AG08396 (cell line): ENCODE measurements around the gene MAN1C1.

Experiments
- DNase-seq: peaks from one replicate; pipeline ENCODE4 v3.0.0; 2012; ENCODE audit warnings: low spot score, mixed read lengths

MAN1C1 gene

DNA sequence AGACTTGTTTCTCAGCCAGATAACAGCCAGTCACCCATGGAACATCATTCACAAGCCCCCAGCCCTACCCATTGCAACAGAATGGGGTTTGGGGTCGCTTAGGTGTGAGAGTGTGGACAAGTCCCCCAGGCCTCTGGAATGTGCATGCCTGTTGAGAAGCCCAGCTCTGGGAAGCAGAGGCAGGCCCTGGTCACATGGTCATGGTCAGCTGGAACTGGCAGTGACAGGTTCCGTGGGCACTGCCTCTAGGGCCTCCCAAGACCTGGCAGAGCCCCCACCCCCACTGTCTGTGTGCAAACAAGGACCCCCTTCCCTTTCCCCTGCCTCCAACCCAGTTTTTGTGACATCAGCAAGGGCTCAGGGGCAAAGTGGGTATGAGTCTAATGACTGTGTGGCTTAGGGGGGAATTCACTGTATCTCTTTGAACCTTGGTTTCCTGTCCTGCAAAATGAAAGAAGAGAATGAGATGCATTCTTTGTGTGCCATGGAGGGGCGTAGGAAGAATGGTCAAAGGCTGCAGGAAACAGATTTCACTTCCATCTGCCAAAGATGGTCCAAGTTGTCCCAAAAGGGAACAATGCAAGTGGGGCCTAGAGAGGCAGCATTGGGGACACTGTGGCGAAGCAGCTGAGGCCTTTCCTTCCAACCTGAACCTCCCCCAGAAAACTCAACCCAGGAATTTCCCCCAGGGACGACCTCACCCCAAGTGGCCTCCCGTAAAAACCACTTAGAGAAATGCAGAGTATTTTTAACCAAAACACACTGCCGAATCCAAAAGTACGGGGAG, 148.7 kb downstream of the MAN1C1 start:
- no peak for DNase-seq

DNA sequence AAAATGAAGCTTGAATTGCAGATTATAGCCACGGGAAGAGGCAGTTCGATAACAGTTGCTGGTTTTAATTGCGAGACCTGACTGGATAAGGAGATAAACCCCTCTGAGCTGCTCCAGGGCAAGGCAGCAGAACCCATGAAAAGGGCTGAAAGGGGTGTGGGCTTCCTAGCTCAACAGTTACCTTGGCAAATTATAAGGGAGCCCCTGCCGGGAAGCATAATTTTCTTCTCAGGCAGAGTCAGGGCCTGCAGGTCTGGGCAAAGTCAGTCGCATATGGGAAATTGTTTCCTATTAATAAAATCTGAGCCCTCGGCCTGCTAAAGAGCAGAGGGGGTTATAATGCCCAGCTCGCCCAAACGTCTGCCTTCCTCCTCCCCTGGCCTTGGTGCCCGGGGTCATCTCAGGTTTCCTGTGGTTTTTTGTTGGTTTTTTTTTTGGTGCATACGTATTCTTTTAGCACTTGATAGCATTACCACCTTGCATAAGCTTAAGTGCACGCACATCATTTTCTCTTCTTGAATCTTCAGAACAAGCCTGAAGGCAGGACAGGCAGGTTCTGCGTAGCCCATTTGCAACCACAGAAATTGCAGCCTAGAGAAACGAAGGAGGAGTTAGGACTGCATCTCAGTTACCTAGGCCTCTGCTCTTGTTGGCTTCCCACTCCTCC, 149.5 kb downstream of the MAN1C1 start:
- DNase-seq = no peak

DNA sequence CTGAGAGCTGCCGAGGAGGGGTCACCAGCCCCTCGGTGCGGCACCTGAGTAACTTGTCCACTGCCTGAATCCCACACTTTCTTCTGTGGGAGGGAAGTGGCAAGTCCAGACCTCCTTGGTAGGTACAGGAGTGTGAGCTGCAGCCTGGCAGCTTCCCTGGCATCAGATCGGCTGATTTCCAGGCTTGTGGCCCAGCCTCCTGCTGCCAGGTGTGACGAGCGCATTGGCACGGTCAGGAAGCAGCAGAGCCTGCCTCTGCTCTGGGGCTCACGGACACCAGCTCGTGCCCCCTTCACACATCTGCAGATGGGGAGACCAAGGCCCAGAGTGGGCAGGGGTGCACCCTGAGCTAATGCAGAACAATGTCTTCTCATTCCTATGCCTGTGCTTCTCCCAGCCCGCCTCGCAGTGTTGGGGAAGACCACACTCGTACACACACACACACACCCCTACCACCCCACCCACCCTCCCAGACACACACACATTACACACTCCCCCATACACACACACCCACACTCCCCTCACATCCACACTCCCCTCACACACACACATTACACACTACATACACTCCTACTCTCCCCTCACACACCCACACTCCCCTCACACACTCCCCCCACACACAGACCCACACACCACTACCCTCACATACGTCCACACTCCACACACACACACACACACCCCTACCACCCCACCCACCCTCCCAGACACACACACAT, 150.3 kb downstream of the MAN1C1 start:
- no peak for DNase-seq

DNA sequence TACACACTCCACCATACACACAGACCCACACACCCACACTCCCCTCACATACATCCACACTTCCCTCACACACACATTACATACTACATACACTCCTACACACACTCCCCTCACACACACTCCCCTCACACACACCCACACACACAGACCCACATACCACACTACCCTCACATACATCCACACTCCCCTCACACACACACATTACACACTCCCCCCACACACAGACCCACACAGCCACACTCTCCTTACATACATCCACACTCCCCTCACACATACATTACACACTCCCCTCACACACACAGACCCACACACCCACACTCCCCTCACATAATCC, 150.8 kb downstream of the MAN1C1 start:
- no peak for DNase-seq

DNA sequence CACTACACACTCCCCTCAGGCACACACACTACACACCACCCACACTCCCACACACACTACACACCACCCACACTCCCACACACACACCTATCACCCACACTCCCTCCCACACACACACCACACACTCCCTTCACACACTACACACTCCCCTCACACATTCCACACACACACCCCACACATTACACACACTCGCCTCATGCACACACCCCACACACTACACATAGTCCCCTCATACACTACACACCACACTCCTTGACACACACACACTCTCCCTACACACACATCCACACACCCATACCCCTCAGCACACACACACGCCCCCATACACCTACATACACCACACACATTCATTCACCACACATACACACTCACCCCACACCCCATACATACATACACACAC, 152.4 kb downstream of the MAN1C1 start:
- no peak for DNase-seq

DNA sequence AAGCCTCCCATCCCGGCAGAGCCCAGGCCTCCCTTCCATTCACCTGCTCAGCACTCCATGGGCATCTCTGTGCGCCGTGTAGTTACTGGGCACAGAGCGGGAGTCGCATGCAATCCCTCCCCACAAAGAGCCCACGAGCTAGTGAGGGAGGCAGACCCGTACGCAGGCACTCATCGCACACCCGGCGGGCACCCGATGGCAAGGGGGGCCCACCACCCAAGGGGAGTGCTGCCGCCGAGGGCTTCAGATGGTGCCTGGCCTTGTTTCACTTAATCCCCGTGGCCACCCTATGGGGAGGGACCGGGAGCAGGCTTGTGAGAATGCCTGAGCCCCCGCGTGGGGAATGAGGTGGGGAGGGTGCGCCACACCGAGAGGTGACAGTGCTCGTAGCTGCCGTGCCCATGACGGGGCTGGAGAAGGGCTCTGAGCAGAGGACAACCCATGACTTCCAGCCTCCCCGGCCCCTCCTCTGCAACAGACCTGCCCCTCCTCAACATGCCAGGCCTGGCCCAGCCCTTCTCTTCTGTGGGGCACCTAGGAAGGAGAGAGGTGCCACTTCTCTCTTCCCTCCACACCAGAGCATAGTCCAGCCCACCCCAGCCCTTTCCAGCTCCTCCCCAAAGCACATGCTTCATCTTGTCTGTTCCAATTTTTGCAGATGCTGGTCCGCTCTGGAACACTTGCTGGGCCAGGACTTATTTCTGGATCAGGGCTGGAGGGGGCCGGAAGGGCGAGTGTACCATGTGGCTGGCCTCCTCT, 153.2 kb downstream of the MAN1C1 start:
- no peak for DNase-seq

DNA sequence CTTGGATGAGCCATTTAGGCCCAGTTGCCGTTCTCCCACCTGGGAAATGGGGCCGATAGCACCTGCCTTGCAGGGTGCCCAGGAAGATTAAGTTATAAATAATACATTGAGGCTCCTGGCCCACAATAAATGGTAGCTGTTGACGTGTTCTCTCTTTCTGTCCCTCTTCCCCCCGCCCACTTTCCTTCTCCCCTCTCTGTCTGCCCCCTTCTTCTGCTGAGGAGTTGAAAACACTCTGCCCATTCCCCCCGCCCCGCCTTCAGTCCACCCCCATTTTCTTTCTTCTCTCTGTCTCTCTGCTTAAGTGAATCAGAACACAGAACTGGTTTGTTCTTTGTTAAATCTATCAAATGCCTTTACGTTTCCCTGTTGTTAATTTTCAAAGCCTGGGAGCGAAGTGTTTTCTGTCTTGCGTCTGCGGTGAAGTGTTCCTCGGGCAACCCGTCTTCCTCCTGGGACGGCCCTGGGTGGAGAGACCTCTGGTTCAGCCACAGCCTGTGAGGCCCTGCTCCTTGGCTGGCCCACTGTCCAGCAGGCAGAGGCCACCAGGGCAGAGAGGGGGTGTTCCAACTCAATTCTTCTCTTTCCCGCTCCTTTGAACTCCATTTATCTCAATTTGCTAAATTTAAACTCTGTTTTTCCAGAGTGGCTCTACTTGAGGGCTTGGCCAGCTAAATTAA, 154.1 kb downstream of the MAN1C1 start:
- no peak for DNase-seq

DNA sequence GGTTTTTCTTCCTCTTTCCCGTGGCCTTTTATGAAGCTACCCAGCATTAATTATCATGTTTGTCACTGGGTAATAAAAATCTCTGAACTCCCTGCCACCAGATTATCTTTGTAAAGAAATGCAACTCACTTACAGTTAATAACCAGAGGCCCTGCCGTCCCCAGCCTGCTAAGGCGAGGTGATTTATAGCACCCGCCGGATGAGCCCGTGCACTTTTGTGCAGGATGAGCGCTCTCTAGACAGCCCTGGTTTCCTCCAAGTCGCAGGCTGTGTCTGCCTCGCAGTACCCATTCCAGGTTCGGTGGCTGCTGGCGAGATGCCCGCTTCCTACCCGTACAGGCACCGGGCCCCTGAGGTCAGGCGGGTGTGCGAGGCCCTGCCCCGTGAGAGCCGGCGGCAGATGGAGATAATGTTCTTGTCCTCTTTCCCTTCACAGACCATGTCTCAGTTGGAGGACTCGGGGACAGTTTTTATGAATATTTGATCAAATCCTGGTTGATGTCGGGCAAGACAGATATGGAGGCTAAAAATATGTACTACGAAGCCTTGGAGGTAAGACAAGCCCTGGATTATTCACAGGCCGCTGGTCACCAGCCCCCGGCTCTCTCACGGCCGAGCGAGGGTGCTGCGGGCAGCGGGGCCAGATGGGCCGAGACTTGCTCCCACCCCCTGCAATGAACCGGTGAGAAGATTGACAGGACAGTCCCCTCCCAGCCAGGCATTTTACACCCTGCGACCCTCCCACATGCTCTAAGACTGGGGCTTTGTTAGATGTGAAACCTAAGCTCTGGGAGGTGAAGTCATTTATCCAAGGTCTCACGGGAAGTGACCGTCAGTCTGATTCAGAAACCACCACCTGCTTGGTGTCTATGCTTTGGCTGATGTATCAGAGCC, 154.9 kb downstream of the MAN1C1 start:
- no peak for DNase-seq

DNA sequence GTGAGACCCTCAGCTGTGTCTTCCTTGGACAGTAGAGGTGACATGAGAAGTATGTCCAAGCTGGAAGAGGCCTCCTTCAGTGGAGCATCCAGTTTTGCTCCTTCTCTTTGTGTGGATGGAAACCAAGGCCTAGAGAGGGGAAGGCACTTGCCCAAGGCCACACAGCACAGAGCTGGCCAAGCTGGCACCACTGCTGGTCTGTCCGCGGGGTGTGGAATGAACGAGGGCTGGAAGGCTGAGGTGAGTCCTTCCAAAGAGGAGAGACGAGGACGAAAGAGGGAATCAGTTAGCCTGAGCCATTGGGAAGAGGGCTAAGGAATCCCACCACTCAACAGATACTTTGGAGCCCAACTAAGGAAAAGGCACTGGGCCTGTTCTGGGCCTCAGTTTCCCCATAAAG, 155.6 kb downstream of the MAN1C1 start:
- no peak for DNase-seq

DNA sequence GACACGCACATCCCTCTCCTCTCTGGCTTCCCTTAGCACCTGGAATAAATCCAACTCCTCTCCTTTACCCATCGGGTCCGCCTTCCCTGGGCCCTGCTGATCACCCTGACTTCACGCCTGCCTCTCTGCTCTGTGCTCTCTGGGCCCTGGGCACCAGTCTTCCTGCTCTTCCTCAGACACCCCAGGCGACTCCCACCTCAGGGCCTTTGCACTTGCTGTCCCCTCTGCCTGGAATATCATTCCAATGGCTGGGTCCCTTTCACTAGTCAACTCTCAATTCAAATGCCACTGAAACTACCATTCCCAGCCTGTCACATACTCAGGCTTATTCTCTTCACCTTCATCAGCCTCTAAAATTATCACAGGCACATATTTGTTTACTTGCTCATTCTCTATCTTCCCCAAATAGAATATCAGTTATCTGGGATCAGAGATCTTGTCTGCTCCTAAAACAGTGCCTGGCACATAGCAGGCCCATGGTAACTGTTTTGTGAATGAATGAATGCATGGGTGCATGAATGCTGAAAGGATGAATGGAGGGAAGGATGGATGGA, 156.2 kb downstream of the MAN1C1 start:
- no peak for DNase-seq

DNA sequence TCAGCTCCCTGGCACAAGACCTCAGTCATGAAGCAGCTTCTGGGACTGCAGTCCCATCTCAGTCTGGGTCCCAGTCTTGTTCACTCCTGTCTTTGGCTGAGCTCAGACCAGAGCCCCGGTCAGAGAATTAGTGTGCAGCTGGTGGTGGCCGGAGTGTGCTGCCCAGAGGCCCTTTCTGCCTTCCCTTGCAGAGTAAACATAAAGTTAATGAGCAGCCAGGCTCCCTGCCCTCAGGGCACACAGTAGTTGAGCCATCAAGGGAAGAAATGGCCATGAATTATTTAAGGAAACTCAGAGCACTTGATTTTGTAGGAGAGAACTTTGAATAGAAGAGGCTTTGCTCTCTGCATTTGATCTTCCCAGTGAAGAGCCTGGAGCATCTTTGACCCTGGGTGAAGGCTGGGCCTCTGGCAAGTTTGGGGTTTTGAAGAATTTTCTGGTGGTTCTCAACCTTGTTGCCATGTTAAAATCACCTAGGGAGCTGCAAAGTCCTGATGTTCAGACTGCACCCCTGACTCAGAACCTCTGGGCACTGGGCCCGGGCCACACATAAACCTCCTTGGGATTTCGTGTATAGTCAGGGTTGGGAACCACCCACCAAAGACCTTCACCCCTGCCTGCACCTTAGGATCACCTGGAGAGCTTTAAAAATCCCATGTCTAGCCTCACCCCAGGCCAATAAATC, 157.0 kb downstream of the MAN1C1 start:
- no peak for DNase-seq

DNA sequence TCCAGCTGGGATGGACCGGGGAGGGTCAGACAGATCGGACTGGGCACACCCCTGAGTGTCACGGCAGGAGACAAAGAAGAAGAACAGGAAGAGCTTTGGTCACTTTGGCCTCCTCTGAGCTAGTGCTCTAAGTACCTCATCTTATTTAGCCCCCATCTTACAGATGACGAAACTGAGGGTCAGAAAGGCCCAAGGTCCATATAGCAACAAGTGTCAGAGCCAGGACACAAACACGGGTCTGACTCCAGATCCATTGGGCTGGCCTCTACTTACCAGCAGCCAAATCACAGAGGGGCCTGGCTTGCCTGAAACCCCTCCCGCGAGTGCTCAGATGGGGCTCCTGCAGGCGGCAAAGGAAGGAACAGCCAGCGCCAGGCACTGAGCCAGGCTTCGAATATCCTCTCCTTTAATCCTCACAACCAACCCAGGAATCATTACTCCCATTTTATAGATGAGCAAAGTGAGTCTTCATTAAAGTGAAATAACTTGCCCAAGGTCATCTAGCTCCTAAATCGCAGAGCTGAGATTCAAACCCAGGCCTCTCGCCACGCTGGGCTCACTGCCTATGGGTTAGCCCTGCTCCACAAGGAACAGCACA, 157.7 kb downstream of the MAN1C1 start:
- DNase-seq = no peak

DNA sequence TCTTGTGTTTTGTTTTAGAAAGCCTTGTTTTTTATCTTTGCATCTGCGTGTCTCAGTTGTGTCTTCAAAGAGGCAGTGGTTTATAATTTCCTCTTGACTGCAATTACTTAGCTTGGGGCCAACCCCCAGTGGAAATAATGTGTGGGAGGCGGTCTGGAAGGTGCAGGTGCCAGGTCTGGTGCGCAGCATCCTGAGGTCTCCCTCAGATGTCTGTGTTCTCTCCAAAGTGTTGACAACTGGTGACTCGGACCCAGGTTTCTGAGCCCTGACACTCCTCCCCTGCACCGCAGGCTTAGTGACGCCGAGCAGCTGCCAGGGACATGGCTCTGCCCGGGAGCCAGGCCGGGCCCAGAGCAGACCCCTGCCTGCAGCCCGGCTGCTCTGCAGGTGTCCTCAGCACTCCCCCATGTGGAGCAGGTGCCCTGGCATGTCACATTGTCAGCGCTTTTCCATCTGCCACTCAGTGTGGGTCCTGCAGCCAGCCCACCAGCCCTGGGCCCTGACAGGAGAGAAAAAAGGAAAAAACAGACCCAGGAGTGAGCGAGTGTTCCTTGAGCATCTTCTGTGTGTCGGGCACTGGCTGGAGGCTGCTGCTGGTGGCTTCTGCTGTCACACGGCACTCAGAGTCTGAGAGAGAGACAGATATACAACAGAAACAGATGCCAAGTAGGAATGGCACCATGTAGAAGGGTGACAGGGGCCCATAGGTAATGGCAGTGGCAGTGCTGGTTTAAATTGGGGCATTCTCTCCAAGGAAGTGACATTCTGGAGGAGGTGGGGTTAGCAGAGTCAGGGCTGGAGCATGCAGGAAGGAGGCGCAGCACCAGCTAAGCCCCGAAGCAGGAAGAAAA, 158.6 kb downstream of the MAN1C1 start:
- no peak for DNase-seq

DNA sequence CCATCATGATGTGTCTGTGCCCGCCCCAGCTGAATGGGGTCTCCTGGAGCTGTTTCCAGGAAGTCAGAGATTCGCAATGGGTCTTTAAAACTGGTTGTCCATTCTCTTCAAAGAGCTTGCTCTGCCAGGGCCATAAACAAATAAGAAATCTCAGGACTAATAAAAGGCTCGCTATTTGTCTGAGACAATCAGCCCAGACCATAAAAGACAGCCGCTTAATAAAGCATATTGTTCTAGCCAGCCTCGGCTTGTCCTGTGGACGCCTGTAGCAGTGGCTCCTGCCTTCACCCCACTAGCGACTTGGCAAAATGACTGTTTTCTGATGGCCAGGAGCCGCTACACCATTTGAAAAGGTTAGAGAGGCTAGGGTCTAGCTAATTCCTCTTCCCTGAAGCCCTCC, 162.8 kb downstream of the MAN1C1 start:
- no peak for DNase-seq

DNA sequence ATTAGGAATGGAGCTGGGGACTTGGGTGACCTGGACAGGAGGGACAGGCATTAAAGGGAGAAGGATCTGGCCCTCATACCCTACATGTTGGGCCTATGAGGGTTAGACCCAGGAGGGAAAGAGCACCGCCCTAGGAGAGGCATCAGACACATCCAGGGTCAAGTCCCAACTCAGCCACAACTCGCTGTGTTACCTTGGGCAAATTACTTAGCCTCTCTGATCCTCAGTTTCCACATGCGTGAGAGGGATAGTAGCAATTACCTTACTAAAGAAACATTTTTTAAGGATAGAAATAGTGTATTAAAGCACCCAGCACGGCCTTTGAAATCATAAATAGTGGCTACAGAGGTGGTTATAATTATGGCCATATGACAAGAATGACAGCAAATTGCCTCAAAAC, 163.3 kb downstream of the MAN1C1 start:
- DNase-seq = no peak

DNA sequence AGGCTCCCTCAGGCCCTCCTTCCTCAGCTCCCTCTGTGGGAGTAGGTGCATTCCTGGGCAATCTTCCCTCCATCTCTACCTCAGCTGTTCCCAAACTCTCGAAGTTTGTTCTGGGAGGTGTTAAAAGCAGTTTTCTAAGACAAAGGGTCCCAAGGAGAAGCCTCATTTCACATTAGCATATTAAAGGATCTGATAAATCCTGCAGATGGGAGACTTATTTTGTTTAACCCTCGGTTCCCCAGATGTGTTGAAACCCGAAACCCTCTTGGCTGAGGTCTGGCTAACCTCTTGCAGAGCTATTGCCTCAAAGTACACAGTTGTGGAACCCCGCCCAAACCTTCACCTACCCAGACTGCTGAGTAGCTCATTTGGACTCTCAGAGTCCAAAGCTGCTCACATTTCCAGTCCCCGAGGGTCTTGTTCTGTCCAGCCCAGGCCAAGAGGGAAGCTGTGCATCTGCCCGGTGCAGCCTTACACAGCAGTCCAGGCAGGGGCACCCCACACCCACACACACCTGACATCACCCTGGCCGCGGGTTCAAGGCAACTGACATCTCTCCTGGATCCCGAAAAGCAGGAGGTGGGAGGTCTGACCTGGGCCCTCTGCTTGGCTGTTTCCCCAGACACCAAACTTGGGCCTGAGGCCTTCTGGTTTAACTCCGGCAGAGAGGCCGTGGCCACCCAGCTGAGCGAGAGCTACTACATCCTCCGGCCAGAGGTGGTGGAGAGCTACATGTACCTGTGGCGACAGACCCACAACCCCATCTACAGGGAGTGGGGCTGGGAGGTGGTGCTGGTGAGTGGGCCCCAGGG, 163.9 kb downstream of the MAN1C1 start:
- DNase-seq = no peak

DNA sequence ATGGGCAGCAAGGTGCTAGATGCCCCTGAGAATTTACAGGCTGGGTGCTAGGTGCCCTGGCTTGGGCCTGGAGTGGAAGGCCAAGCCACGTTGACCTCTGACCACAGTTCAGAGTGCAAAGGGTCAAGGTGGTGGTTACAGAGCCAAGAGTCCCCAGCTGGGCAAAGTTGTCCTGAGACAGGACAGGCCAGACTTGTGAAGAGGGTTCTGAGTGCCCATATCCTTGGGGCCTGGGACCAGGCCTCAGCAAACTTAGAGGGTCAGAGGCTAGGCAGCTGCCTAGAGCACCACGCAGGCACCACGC, 164.5 kb downstream of the MAN1C1 start:
- no peak for DNase-seq

DNA sequence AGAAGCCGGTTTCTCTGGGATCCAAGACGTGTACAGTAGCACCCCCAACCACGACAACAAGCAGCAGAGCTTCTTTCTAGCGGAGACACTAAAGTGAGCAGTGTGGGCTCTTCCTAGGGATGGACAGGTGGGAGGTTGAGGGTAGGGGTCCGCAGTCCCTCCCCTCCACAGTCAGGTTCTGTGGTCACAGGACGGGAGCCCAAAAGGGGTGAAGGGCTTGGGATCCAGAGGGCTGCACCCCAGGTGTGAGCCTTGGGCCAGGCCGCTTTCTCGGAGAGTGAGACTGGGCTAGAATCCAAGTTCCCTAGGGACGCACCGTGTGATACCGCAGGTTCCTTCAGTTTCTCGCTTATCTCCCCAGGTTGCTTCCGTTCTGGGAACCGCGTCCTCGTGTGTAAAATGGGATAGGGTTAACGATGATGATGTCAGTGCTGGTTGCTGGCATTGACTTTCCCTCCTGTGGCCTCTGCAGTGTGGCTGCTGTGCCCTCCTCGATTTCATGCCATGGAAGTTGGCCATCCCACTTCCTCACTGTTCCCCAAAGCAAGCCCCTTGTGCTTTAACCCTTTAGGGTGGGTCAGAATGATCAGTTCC, 166.1 kb downstream of the MAN1C1 start:
- no peak for DNase-seq
